Hypothalamus (tissue), 51 donors: ENCODE measurements around the gene NTN3.
"Not testable (repeated sequence)": the region's sequence is repeated elsewhere in the genome, so short reads cannot be mapped to it uniquely, and the experiment has no call there.

Source experiments
- DNase-seq, 51 donors: peaks; one replicate each; lab custom pipeline; 2025; lab: John Stamatoyannopoulos, UW

Gene NTN3

GRCh38 chr16:2471016-2471652, at the start of gene NTN3:
TSS of gene NTN3 (plus strand) at chr16:2471297. CDS start at chr16:2471702, 405 bp downstream.
- peak in 13 of 51 donors; percentile 6 to 57 (median 34) for DNase-seq

GRCh38 chr16:2422123-2422867, 48.8 kb upstream of the NTN3 start:
- DNase-seq: no peak

GRCh38 chr16:2424061-2425007, 46.8 kb upstream of the NTN3 start:
- no peak for DNase-seq

- peak in 7 of 51 donors; percentile 2 to 44 (median 29) for DNase-seq
Measured at GRCh38 chr16:2425008-2425518, 46.0 kb upstream of the NTN3 start.

GRCh38 chr16:2425825-2426430, 45.2 kb upstream of the NTN3 start:
- peak in 1 of 51 donors; percentile 1 for DNase-seq

- no peak for DNase-seq
Measured at GRCh38 chr16:2426941-2427361, 44.1 kb upstream of the NTN3 start.

- DNase-seq: no peak
Measured at GRCh38 chr16:2427526-2427925, 43.6 kb upstream of the NTN3 start.

- peak in 9 of 51 donors; percentile 13 to 55 (median 30) for DNase-seq
Measured at GRCh38 chr16:2428051-2428783, 42.9 kb upstream of the NTN3 start.

- DNase-seq: peak in 1 of 51 donors; percentile 46
Measured at GRCh38 chr16:2428784-2429033, 42.4 kb upstream of the NTN3 start.

GRCh38 chr16:2429034-2429770, 41.9 kb upstream of the NTN3 start, which contains the start of gene CCNF:
TSS of gene CCNF (plus strand) at chr16:2429447. CDS start at chr16:2429482, 35 bp downstream.
- peak; percentile 56 to 98 (median 95) for DNase-seq

- DNase-seq: peak in 3 of 51 donors; percentile 6 to 48 (median 28)
Measured at GRCh38 chr16:2429771-2430663, 41.1 kb upstream of the NTN3 start.

GRCh38 chr16:2432286-2432685, 38.8 kb upstream of the NTN3 start:
- DNase-seq: no peak

- no peak for DNase-seq
Measured at GRCh38 chr16:2432801-2433505, 38.1 kb upstream of the NTN3 start.

- DNase-seq: not testable (repeated sequence)
Measured at GRCh38 chr16:2435236-2435635, 35.9 kb upstream of the NTN3 start.

- no peak for DNase-seq
Measured at GRCh38 chr16:2436110-2436509, 35.0 kb upstream of the NTN3 start.

GRCh38 chr16:2437032-2437790, 33.9 kb upstream of the NTN3 start:
- DNase-seq: no peak

GRCh38 chr16:2438121-2438520, 33.0 kb upstream of the NTN3 start:
- DNase-seq: peak in 1 of 51 donors; percentile 5
